Forelimb muscle (tissue), 1 donor: ENCODE measurements around the gene PLEKHJ1. TPM values are rescaled to one million over a fixed set of nuclear protein-coding genes. Genes with fewer than 3 reads are reported as not detected.

Experiments
- DNase-seq: peaks from one replicate; pipeline ENCODE4 v3.0.0-alpha.2; 2013; ENCODE audit warnings: low read depth
- polyA plus RNA-seq: library from polyadenylated mRNA; unstranded; fragments of 120-200 nt; gene quantifications from one replicate; pipeline ENCODE4 v1.2.1, GENCODE V29; 2013; ENCODE audit not compliant: insufficient read length

The PLEKHJ1 gene
- polyA plus RNA-seq, 1 donor = 64.0 TPM

- no peak for DNase-seq
These were observed 140 bp downstream of the PLEKHJ1 start for GRCh38 chr19:2236064-2236313.

- DNase-seq = no peak
These were observed 607 bp downstream of the PLEKHJ1 start for GRCh38 chr19:2235381-2236063.

- DNase-seq = no peak
These were observed 1.1 kb downstream of the PLEKHJ1 start for GRCh38 chr19:2234996-2235380.

GRCh38 chr19:2233601-2234280 lies 2.4 kb downstream of the PLEKHJ1 start:
- no peak for DNase-seq

GRCh38 chr19:2232286-2233151 lies 3.6 kb downstream of the PLEKHJ1 start:
- no peak for DNase-seq

- DNase-seq = no peak
These were observed 4.4 kb downstream of the PLEKHJ1 start for GRCh38 chr19:2231621-2232221.

GRCh38 chr19:2230807-2231533 lies 5.2 kb downstream of the PLEKHJ1 start:
- DNase-seq = no peak

GRCh38 chr19:2230033-2230531 lies 6.0 kb downstream of the PLEKHJ1 start:
- DNase-seq = no peak

GRCh38 chr19:2229103-2230032 lies 6.8 kb downstream of the PLEKHJ1 start:
- DNase-seq = no peak

- no peak for DNase-seq
These were observed 7.7 kb downstream of the PLEKHJ1 start for GRCh38 chr19:2228157-2229030.

GRCh38 chr19:2227415-2228156 lies 8.5 kb downstream of the PLEKHJ1 start:
- no peak for DNase-seq

GRCh38 chr19:2226840-2227360 lies 9.2 kb downstream of the PLEKHJ1 start:
- DNase-seq = no peak

- DNase-seq = no peak
These were observed 9.9 kb downstream of the PLEKHJ1 start for GRCh38 chr19:2226051-2226839.

- no peak for DNase-seq
These were observed 10.6 kb downstream of the PLEKHJ1 start for GRCh38 chr19:2225415-2226050.

GRCh38 chr19:2224754-2225349 lies 11.3 kb downstream of the PLEKHJ1 start:
- no peak for DNase-seq

- DNase-seq = no peak
These were observed 12.2 kb downstream of the PLEKHJ1 start for GRCh38 chr19:2223959-2224358.

- DNase-seq = no peak
These were observed 12.7 kb downstream of the PLEKHJ1 start for GRCh38 chr19:2223391-2223790.
